ENCODE data around the gene DAND5. TPM values are rescaled to one million over a fixed set of nuclear protein-coding genes. Genes with fewer than 3 reads are reported as not detected.

The DAND5 gene
- total and polyA plus RNA-seq, 2 of the 13 experiments (the other 11 are each of a cell fraction or from before 2014, with no cell fraction given), result 0.04 TPM; not detected in 1

GRCh38 chr19:12994701-12995595 lies 25.6 kb downstream of the DAND5 start, which contains the start of gene NFIX (continued):
- TF ChIP-seq, protein P1, sequence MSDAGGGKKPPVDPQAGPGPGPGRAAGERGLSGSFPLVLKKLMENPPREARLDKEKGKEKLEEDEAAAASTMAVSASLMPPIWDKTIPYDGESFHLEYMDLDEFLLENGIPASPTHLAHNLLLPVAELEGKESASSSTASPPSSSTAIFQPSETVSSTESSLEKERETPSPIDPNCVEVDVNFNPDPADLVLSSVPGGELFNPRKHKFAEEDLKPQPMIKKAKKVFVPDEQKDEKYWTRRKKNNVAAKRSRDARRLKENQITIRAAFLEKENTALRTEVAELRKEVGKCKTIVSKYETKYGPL (CRISPR knock-in tag; IDR thresholded peaks at IDR 0.05), result no peak
- TF ChIP-seq ZNF17 (CRISPR knock-in tag; IDR thresholded peaks at IDR 0.05), result no peak
- TF ChIP-seq ZBTB33 (CRISPR knock-in tag; IDR thresholded peaks at IDR 0.05), result peak; percentile 30; the same call in 1 of the 2 replicates
- TF ChIP-seq ZNF318 (CRISPR knock-in tag; IDR thresholded peaks at IDR 0.05), result peak; percentile 64; the same call in 1 of the 2 replicates
- peak; percentile 32; the same call in 1 of the 2 replicates for TF ChIP-seq KDM2A (CRISPR knock-in tag; IDR thresholded peaks at IDR 0.05; ENCODE audit: borderline replicate concordance, low read depth)
- TF ChIP-seq ARID4A (CRISPR knock-in tag; IDR thresholded peaks at IDR 0.05; ENCODE audit: borderline replicate concordance), result peak; percentile 52
- TF ChIP-seq MYC (CRISPR knock-in tag; IDR thresholded peaks at IDR 0.05; ENCODE audit: borderline replicate concordance), result peak; percentile 87
- 0 out of 2 replicates have a peak, but pooled peaks have one; percentile 23 for TF ChIP-seq ZNF891 (CRISPR knock-in tag; IDR thresholded peaks at IDR 0.05)
- no peak for TF ChIP-seq CAMTA2 (CRISPR knock-in tag; IDR thresholded peaks at IDR 0.05; ENCODE audit: borderline replicate concordance)
- TF ChIP-seq HOXA3 (CRISPR knock-in tag; IDR thresholded peaks at IDR 0.05), result peak; percentile 60

Data from HepG2 (cell line).